A549 (cell line): ENCODE results near the gene AFF3.
A peak's percentile ranks its signal among the peaks of the same experiment; 100 is the strongest.

ENCODE experiments used
- BHLHE40 ChIP-seq: IDR thresholded peaks from 2 replicates; pipeline ENCODE4 v1.6.1; 2012; ENCODE audit warnings: low read depth, low read length, inconsistent platforms
- CBX8 ChIP-seq: fragments of 200-600 bp; sonication (generic); IDR thresholded peaks from 2 replicates; pipeline ENCODE4 v1.6.1; 2016
- CHD2 ChIP-seq: fragments of 150-350 bp; IDR thresholded peaks from 2 replicates; pipeline ENCODE4 v1.6.1; 2014; ENCODE audit warnings: low read length; ENCODE audit not compliant: partially characterized antibody
- EP300 ChIP-seq, 2 experiments: fragments of >200 bp; sonication (Bioruptor Twin); formaldehyde crosslinking; IDR thresholded peaks; 2 replicates in 1 of 2; 3 replicates in 1 of 2; pipeline ENCODE4 v1.6.1; 2016 to 2017
- HDAC2 ChIP-seq: fragments of 200-600 bp; sonication (generic); IDR thresholded peaks from 2 replicates; pipeline ENCODE4 v1.6.1; 2016
- HOXA7 ChIP-seq: fragments of 250-450 bp; sonication (Bioruptor Pico); IDR thresholded peaks from 2 replicates; pipeline ENCODE4 v1.5.0; 2020; ENCODE audit warnings: mild to moderate bottlenecking, moderate library complexity
- JUNB ChIP-seq: fragments of >200 bp; sonication (Bioruptor Twin); formaldehyde crosslinking; IDR thresholded peaks from 2 replicates; pipeline ENCODE4 v1.6.1; 2016
- NR3C1 ChIP-seq: fragments of >200 bp; sonication (Bioruptor Twin); formaldehyde crosslinking; IDR thresholded peaks from 3 replicates; pipeline ENCODE4 v1.6.1; 2017
- RCOR1 ChIP-seq: fragments of 150-350 bp; IDR thresholded peaks from 2 replicates; pipeline ENCODE4 v1.6.1; 2014; ENCODE audit warnings: antibody characterized with exemption, low read length, low read depth
- TF ChIP-seq, protein P1 (sequence below): fragments of >200 bp; sonication (Bioruptor Twin); formaldehyde crosslinking; IDR thresholded peaks from 3 replicates; pipeline ENCODE4 v1.5.1; 2016
- TF ChIP-seq, protein P2 (sequence below): fragments of 250-450 bp; sonication (Bioruptor Pico); IDR thresholded peaks from 2 replicates; pipeline ENCODE4 v1.5.0; 2021; ENCODE audit warnings: mild to moderate bottlenecking, moderate library complexity, borderline replicate concordance
- TF ChIP-seq, protein P3 (sequence below): fragments of 200-600 bp; sonication (generic); IDR thresholded peaks from 2 replicates; pipeline ENCODE4 v1.6.1; 2016; ENCODE audit warnings: antibody characterized with exemption, mild to moderate bottlenecking, moderate library complexity
- TF ChIP-seq, protein P4 (sequence below): IDR thresholded peaks from 2 replicates; pipeline ENCODE4 v1.6.1; 2012

DNA sequence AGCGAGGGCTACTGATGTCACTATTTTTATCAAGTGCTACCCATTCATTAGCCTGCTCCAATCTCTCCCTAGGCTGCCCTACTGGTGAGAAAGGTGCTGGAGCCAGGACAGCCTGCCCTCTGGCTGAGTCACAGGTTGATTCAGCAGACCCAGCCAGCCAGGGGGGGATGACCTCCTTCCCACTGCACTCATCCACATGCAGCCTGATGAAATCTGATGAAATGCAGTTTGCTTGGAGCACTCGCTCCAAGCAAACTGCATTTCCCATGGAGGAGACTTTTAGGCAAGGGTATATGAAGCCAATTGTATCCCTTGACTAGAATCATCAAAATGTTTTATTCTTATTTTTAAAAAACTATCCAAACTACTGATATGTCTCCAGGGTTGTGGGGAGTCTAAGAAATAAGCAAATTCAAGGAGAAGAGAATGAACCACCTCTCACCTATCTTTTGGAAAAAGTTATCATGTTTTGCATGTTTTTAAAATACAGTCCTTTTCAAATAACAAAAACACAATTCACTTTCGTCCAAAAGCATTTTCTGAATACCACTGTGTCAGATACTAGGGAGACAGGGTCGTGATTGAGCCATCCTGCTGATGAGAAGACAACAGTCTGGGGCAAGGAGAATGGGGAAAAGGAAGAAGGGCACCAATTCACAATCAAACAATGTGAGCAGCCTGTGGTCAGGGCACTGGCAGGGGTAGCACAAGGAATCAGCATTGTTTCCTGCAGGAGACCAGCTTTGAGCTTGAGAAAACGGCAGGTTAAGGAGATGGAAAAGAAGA is 128.3 kb downstream of the AFF3 start:
- TF ChIP-seq CHD2 (no peak), JUNB (peak; percentile 54; the same call in 1 of the 2 replicates), HDAC2 (no peak), CBX8 (no peak), RCOR1 (no peak), NR3C1 (no peak), BHLHE40 (no peak), HOXA7 (CRISPR knock-in tag) (no peak), EP300 (IDR thresholded peaks at IDR 0.05) (peak; percentile 27 to 47; a peak in 2 of 5 replicates)
- TF ChIP-seq, protein P1, sequence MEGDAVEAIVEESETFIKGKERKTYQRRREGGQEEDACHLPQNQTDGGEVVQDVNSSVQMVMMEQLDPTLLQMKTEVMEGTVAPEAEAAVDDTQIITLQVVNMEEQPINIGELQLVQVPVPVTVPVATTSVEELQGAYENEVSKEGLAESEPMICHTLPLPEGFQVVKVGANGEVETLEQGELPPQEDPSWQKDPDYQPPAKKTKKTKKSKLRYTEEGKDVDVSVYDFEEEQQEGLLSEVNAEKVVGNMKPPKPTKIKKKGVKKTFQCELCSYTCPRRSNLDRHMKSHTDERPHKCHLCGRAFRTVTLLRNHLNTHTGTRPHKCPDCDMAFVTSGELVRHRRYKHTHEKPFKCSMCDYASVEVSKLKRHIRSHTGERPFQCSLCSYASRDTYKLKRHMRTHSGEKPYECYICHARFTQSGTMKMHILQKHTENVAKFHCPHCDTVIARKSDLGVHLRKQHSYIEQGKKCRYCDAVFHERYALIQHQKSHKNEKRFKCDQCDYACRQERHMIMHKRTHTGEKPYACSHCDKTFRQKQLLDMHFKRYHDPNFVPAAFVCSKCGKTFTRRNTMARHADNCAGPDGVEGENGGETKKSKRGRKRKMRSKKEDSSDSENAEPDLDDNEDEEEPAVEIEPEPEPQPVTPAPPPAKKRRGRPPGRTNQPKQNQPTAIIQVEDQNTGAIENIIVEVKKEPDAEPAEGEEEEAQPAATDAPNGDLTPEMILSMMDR, result no peak
- TF ChIP-seq, protein P2, sequence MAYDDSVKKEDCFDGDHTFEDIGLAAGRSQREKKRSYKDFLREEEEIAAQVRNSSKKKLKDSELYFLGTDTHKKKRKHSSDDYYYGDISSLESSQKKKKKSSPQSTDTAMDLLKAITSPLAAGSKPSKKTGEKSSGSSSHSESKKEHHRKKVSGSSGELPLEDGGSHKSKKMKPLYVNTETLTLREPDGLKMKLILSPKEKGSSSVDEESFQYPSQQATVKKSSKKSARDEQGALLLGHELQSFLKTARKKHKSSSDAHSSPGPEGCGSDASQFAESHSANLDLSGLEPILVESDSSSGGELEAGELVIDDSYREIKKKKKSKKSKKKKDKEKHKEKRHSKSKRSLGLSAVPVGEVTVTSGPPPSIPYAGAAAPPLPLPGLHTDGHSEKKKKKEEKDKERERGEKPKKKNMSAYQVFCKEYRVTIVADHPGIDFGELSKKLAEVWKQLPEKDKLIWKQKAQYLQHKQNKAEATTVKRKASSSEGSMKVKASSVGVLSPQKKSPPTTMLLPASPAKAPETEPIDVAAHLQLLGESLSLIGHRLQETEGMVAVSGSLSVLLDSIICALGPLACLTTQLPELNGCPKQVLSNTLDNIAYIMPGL, result no peak
- TF ChIP-seq, protein P3, sequence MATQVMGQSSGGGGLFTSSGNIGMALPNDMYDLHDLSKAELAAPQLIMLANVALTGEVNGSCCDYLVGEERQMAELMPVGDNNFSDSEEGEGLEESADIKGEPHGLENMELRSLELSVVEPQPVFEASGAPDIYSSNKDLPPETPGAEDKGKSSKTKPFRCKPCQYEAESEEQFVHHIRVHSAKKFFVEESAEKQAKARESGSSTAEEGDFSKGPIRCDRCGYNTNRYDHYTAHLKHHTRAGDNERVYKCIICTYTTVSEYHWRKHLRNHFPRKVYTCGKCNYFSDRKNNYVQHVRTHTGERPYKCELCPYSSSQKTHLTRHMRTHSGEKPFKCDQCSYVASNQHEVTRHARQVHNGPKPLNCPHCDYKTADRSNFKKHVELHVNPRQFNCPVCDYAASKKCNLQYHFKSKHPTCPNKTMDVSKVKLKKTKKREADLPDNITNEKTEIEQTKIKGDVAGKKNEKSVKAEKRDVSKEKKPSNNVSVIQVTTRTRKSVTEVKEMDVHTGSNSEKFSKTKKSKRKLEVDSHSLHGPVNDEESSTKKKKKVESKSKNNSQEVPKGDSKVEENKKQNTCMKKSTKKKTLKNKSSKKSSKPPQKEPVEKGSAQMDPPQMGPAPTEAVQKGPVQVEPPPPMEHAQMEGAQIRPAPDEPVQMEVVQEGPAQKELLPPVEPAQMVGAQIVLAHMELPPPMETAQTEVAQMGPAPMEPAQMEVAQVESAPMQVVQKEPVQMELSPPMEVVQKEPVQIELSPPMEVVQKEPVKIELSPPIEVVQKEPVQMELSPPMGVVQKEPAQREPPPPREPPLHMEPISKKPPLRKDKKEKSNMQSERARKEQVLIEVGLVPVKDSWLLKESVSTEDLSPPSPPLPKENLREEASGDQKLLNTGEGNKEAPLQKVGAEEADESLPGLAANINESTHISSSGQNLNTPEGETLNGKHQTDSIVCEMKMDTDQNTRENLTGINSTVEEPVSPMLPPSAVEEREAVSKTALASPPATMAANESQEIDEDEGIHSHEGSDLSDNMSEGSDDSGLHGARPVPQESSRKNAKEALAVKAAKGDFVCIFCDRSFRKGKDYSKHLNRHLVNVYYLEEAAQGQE, result no peak
- TF ChIP-seq, protein P4, sequence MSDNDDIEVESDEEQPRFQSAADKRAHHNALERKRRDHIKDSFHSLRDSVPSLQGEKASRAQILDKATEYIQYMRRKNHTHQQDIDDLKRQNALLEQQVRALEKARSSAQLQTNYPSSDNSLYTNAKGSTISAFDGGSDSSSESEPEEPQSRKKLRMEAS, result no peak
